C4-2B (cell line): Measurements from ENCODE around the gene VEPH1.

ENCODE experiments used
- CTCF ChIP-seq: fragments of 450-650 bp; conservative IDR thresholded peaks from 2 replicates; pipeline ENCODE4 v1.5.1; 2017; ENCODE audit warnings: mild to moderate bottlenecking
- ZFX ChIP-seq: fragments of 450-650 bp; IDR thresholded peaks from 2 replicates; pipeline ENCODE4 v1.6.1; 2017

- TF ChIP-seq CTCF (no peak), ZFX (no peak)
Observed at GRCh38 chr3:157522648-157523047, 19.4 kb upstream of the VEPH1 start.
